Osteocyte (in vitro differentiated cells): ENCODE measurements around the gene CORO2B. TPM values are rescaled to one million over a fixed set of nuclear protein-coding genes. Genes with fewer than 3 reads are reported as not detected.

ENCODE experiments used
- DNase-seq: peaks from one replicate; pipeline ENCODE4 v3.0.0; 2021; ENCODE audit warnings: mixed read lengths; ENCODE audit not compliant: unreplicated experiment; ENCODE audit errors: extremely low spot score
- H3K27ac Mint-ChIP-seq: one replicate; pipeline ENCODE4 v1.8.0; 2021; ENCODE audit warnings: mild to moderate bottlenecking, mixed read lengths; ENCODE audit not compliant: unreplicated experiment
- H3K27me3 Mint-ChIP-seq: one replicate; pipeline ENCODE4 v1.8.0; 2021; ENCODE audit warnings: mixed read lengths; ENCODE audit not compliant: unreplicated experiment
- H3K36me3 Mint-ChIP-seq: one replicate; pipeline ENCODE4 v1.8.0; 2021; ENCODE audit warnings: mixed read lengths; ENCODE audit not compliant: unreplicated experiment
- H3K4me1 Mint-ChIP-seq: one replicate; pipeline ENCODE4 v1.8.0; 2021; ENCODE audit warnings: mixed read lengths; ENCODE audit not compliant: unreplicated experiment
- H3K4me3 Mint-ChIP-seq: one replicate; pipeline ENCODE4 v1.8.0; 2021; ENCODE audit warnings: mild to moderate bottlenecking, moderate library complexity, mixed read lengths; ENCODE audit not compliant: unreplicated experiment
- H3K9me3 Mint-ChIP-seq: one replicate; pipeline ENCODE4 v1.8.0; 2021; ENCODE audit warnings: mixed read lengths; ENCODE audit not compliant: unreplicated experiment
- long read RNA-seq: library from polyadenylated mRNA; unstranded; transcript quantifications from one replicate; pipeline ENCODE4 v2.0.0, GENCODE V29; 2021
- total RNA-seq: library from RNA; stranded (reverse); gene quantifications from 2 replicates; pipeline ENCODE4 v1.2.1, GENCODE V29; 2021
- TF ChIP-seq, protein P1 (sequence below): fragments of 200-600 bp; sonication (generic); IDR thresholded peaks from 2 replicates; pipeline ENCODE4 v1.5.0; 2021; ENCODE audit warnings: antibody characterized with exemption, mild to moderate bottlenecking, moderate library complexity

The CORO2B gene
- total RNA-seq, result 21.8 and 22.6 TPM in 2 replicates
- long read RNA-seq, partial matches to known transcripts, result 0 of 10 reads
- long read RNA-seq, other reads (novel, unspliced or antisense), result 10 of 10 reads

DNA sequence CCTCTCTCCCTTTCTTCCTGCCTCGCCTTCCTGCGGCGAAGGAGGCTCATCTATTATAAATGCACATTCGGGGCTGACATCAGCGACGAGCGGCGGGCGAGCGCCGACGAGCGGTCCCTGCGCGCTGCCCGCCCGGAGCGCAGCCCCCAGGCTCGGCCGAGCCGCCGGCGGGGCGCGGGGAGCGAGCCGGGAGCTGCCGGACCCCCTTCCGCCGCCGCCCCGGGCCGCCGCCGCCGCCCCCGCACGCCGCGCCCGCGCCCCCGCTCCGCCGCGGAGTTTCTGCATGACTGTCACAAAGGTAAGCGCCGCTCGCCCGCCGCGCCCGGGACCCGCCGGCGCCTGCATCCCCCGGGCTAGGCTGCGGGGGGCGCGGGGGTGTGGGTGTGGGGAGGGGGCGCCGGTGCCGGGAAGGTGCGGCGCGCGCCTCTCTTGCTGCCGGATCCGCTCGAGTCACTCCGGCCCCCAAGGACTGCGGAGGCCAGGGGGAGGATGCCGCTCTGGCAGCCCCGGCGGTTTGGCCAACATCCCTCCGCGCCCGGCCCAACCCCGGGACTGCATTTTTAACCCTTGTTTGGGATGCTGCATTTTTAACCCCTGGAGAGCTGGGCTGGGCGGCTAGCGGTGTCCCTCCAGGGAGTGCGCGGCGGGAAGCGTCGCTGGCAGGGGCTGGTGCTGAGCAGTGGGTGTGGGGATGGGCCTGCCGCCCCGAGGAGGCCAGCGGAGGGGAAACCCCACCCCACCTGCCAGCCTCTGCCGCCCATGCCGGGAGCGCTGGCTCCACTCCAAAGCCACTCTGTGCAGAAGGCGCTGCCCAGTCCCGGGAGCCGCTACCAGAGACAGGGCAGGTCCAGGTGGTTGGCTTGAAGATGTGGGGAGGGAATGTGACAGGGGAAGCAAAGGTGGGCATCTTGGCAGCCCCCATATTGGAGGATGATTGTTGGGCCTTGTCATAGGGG lies at the start of gene CORO2B:
TSS of gene CORO2B (plus strand) at position 14 of the 956 bp plus-strand sequence. CDS start at position 284, 270 bp downstream.
- no peaks in the 10 kb centered on the region for H3K36me3 Mint-ChIP-seq
- no peaks in the 10 kb centered on the region for H3K9me3 Mint-ChIP-seq
- H3K4me3 Mint-ChIP-seq, result peak within 1 kb of the TSS; percentile 71
- H3K4me1 Mint-ChIP-seq, result peaks cover 19% of the 10 kb centered on the region
- no peak for DNase-seq
- TF ChIP-seq, protein P1, sequence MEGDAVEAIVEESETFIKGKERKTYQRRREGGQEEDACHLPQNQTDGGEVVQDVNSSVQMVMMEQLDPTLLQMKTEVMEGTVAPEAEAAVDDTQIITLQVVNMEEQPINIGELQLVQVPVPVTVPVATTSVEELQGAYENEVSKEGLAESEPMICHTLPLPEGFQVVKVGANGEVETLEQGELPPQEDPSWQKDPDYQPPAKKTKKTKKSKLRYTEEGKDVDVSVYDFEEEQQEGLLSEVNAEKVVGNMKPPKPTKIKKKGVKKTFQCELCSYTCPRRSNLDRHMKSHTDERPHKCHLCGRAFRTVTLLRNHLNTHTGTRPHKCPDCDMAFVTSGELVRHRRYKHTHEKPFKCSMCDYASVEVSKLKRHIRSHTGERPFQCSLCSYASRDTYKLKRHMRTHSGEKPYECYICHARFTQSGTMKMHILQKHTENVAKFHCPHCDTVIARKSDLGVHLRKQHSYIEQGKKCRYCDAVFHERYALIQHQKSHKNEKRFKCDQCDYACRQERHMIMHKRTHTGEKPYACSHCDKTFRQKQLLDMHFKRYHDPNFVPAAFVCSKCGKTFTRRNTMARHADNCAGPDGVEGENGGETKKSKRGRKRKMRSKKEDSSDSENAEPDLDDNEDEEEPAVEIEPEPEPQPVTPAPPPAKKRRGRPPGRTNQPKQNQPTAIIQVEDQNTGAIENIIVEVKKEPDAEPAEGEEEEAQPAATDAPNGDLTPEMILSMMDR, result no peak
- H3K27ac Mint-ChIP-seq, result peak within 1 kb of the TSS; percentile 68
- peaks cover 4% of the 10 kb centered on the region for H3K27me3 Mint-ChIP-seq

GRCh38 chr15:68531387-68532179 lies 47.2 kb upstream of the CORO2B start:
- H3K27ac Mint-ChIP-seq, result no peak overlapping the region
- DNase-seq, result no peak
- H3K9me3 Mint-ChIP-seq, result peaks cover 30% of the 10 kb centered on the region
- H3K36me3 Mint-ChIP-seq, result peaks cover 41% of the 10 kb centered on the region
- H3K4me1 Mint-ChIP-seq, result peaks cover 24% of the 10 kb centered on the region
- H3K4me3 Mint-ChIP-seq, result no peak overlapping the region
- TF ChIP-seq, protein P1, result no peak
- H3K27me3 Mint-ChIP-seq, result no peaks in the 10 kb centered on the region

DNA sequence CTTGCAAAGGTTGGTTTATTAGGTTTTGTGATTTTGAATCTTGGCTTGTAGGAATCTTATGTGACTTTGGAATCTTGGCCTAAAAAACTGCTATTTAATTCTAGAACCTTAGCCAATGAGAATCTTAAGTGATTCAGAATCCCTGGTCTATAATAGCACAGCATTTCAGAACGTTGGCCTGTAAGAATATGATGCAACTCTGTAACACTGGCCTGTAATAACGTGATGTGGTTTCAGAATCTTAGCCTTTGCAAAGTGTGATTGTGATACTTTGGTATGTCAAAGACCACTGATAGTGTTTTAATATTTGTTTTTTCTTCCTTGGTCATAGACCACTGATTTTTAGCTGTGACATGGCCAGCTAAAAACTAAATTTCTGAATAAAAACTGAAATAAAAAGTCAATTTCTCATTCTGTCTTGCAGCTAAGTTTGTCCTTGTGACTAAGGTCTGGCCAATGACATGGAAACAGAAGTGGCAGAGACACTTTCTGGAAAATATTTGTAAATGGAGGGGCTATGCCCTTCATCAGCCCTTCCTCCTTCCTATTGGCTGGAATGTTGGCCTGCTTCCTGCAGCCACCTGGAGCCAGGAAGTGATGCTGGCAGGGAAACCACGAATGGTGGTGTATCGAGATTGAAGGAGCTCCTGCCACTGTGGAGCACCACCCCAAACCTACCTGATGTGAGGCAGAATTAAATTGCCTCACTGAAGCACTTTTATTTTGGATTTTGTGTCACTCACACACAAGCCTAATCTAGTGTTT lies 42.3 kb upstream of the CORO2B start:
- Mint-ChIP-seq H3K9me3 (peaks cover 10% of the 10 kb centered on the region), H3K27ac (peak overlapping the region; percentile 90), H3K27me3 (no peaks in the 10 kb centered on the region), H3K36me3 (peaks cover 24% of the 10 kb centered on the region), H3K4me3 (no peak overlapping the region), H3K4me1 (peaks cover 23% of the 10 kb centered on the region)
- TF ChIP-seq, protein P1, result no peak
- DNase-seq, result no peak

- TF ChIP-seq, protein P1, result no peak
- peaks cover 10% of the 10 kb centered on the region for H3K9me3 Mint-ChIP-seq
- peaks cover 28% of the 10 kb centered on the region for H3K4me1 Mint-ChIP-seq
- H3K27me3 Mint-ChIP-seq, result no peaks in the 10 kb centered on the region
- H3K27ac Mint-ChIP-seq, result peak overlapping the region; percentile 90
- no peak overlapping the region for H3K4me3 Mint-ChIP-seq
- H3K36me3 Mint-ChIP-seq, result peaks cover 25% of the 10 kb centered on the region
- no peak for DNase-seq
These were observed 41.7 kb upstream of the CORO2B start for GRCh38 chr15:68537097-68537496.
